ENCODE results near the gene PHF20.
"Not testable (repeated sequence)": the region's sequence is repeated elsewhere in the genome, so short reads cannot be mapped to it uniquely, and the experiment has no call there.

PHF20 gene

GRCh38 chr20:35984382-35984781, 212.6 kb downstream of the PHF20 start:
- DNase-seq, result no peak

GRCh38 chr20:35985806-35986205, 214.0 kb downstream of the PHF20 start:
- DNase-seq, result no peak

GRCh38 chr20:35988910-35989463, 217.2 kb downstream of the PHF20 start:
- no peak for DNase-seq

- peak; percentile 24 for DNase-seq
Measured at GRCh38 chr20:35991142-35991771, 219.4 kb downstream of the PHF20 start.

GRCh38 chr20:35992713-35993335, 221.0 kb downstream of the PHF20 start:
- peak; percentile 69 for DNase-seq

- DNase-seq, result peak; percentile 71
Measured at GRCh38 chr20:35994994-35995453, 223.2 kb downstream of the PHF20 start.

- DNase-seq, result not testable (repeated sequence)
Measured at GRCh38 chr20:35996492-35996891, 224.7 kb downstream of the PHF20 start.

Measured in fibroblast of skin of back (primary cell).